ENCODE measurements around the gene TMEM247. TPM values are rescaled to one million over a fixed set of nuclear protein-coding genes. Genes with fewer than 3 reads are reported as not detected.

The TMEM247 gene
- total RNA-seq, 1 experiment from 2014 or later, result not detected

DNA sequence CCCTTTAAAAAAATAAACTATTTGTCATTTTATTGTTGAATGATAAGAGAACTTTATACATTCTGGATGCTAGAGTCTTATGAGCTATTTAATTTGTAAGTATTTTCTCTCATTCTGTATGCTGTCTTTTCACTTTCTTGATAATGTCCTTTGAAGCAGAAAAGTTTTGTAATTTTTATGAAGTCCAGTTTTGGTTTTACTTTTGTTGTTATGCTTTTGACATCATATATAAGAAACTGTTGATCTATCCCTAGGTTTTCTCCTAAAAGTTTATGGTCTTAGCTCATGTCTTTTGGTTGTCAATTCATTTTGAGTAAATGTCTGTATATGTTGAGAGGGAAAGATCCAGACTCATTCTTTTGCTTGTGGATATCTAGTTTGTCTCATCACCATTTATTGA is 52.5 kb downstream of the TMEM247 start (continued):
- TF ChIP-seq, protein P1, sequence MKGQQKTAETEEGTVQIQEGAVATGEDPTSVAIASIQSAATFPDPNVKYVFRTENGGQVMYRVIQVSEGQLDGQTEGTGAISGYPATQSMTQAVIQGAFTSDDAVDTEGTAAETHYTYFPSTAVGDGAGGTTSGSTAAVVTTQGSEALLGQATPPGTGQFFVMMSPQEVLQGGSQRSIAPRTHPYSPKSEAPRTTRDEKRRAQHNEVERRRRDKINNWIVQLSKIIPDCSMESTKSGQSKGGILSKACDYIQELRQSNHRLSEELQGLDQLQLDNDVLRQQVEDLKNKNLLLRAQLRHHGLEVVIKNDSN (CRISPR knock-in tag; IDR thresholded peaks at IDR 0.05), result no peak
- TF ChIP-seq FOXJ3 (CRISPR knock-in tag; IDR thresholded peaks at IDR 0.05; ENCODE audit: borderline replicate concordance) (no peak), TCF7 (CRISPR knock-in tag; IDR thresholded peaks at IDR 0.05; ENCODE audit: low read depth) (no peak), ZNF423 (CRISPR knock-in tag; IDR thresholded peaks at IDR 0.05) (no peak), HMGA2 (CRISPR knock-in tag; IDR thresholded peaks at IDR 0.05) (no peak), FOXK1 (CRISPR knock-in tag; IDR thresholded peaks at IDR 0.05) (no peak)
- TF ChIP-seq, protein P2, sequence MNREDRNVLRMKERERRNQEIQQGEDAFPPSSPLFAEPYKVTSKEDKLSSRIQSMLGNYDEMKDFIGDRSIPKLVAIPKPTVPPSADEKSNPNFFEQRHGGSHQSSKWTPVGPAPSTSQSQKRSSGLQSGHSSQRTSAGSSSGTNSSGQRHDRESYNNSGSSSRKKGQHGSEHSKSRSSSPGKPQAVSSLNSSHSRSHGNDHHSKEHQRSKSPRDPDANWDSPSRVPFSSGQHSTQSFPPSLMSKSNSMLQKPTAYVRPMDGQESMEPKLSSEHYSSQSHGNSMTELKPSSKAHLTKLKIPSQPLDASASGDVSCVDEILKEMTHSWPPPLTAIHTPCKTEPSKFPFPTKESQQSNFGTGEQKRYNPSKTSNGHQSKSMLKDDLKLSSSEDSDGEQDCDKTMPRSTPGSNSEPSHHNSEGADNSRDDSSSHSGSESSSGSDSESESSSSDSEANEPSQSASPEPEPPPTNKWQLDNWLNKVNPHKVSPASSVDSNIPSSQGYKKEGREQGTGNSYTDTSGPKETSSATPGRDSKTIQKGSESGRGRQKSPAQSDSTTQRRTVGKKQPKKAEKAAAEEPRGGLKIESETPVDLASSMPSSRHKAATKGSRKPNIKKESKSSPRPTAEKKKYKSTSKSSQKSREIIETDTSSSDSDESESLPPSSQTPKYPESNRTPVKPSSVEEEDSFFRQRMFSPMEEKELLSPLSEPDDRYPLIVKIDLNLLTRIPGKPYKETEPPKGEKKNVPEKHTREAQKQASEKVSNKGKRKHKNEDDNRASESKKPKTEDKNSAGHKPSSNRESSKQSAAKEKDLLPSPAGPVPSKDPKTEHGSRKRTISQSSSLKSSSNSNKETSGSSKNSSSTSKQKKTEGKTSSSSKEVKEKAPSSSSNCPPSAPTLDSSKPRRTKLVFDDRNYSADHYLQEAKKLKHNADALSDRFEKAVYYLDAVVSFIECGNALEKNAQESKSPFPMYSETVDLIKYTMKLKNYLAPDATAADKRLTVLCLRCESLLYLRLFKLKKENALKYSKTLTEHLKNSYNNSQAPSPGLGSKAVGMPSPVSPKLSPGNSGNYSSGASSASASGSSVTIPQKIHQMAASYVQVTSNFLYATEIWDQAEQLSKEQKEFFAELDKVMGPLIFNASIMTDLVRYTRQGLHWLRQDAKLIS (CRISPR knock-in tag; IDR thresholded peaks at IDR 0.05; ENCODE audit: borderline replicate concordance), result no peak
- TF ChIP-seq, protein P3, sequence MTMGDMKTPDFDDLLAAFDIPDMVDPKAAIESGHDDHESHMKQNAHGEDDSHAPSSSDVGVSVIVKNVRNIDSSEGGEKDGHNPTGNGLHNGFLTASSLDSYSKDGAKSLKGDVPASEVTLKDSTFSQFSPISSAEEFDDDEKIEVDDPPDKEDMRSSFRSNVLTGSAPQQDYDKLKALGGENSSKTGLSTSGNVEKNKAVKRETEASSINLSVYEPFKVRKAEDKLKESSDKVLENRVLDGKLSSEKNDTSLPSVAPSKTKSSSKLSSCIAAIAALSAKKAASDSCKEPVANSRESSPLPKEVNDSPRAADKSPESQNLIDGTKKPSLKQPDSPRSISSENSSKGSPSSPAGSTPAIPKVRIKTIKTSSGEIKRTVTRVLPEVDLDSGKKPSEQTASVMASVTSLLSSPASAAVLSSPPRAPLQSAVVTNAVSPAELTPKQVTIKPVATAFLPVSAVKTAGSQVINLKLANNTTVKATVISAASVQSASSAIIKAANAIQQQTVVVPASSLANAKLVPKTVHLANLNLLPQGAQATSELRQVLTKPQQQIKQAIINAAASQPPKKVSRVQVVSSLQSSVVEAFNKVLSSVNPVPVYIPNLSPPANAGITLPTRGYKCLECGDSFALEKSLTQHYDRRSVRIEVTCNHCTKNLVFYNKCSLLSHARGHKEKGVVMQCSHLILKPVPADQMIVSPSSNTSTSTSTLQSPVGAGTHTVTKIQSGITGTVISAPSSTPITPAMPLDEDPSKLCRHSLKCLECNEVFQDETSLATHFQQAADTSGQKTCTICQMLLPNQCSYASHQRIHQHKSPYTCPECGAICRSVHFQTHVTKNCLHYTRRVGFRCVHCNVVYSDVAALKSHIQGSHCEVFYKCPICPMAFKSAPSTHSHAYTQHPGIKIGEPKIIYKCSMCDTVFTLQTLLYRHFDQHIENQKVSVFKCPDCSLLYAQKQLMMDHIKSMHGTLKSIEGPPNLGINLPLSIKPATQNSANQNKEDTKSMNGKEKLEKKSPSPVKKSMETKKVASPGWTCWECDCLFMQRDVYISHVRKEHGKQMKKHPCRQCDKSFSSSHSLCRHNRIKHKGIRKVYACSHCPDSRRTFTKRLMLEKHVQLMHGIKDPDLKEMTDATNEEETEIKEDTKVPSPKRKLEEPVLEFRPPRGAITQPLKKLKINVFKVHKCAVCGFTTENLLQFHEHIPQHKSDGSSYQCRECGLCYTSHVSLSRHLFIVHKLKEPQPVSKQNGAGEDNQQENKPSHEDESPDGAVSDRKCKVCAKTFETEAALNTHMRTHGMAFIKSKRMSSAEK (CRISPR knock-in tag; IDR thresholded peaks at IDR 0.05; ENCODE audit: borderline replicate concordance), result no peak
- TF ChIP-seq, protein P4, sequence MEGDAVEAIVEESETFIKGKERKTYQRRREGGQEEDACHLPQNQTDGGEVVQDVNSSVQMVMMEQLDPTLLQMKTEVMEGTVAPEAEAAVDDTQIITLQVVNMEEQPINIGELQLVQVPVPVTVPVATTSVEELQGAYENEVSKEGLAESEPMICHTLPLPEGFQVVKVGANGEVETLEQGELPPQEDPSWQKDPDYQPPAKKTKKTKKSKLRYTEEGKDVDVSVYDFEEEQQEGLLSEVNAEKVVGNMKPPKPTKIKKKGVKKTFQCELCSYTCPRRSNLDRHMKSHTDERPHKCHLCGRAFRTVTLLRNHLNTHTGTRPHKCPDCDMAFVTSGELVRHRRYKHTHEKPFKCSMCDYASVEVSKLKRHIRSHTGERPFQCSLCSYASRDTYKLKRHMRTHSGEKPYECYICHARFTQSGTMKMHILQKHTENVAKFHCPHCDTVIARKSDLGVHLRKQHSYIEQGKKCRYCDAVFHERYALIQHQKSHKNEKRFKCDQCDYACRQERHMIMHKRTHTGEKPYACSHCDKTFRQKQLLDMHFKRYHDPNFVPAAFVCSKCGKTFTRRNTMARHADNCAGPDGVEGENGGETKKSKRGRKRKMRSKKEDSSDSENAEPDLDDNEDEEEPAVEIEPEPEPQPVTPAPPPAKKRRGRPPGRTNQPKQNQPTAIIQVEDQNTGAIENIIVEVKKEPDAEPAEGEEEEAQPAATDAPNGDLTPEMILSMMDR (IDR thresholded peaks at IDR 0.05), result no peak
- TF ChIP-seq, protein P5, sequence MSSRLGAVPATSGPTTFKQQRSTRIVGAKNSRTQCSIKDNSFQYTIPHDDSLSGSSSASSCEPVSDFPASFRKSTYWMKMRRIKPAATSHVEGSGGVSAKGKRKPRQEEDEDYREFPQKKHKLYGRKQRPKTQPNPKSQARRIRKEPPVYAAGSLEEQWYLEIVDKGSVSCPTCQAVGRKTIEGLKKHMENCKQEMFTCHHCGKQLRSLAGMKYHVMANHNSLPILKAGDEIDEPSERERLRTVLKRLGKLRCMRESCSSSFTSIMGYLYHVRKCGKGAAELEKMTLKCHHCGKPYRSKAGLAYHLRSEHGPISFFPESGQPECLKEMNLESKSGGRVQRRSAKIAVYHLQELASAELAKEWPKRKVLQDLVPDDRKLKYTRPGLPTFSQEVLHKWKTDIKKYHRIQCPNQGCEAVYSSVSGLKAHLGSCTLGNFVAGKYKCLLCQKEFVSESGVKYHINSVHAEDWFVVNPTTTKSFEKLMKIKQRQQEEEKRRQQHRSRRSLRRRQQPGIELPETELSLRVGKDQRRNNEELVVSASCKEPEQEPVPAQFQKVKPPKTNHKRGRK (CRISPR knock-in tag; IDR thresholded peaks at IDR 0.05; ENCODE audit: borderline replicate concordance), result no peak

Other genes with a start within 250 kb of the TMEM247 start
- 4.5 to 8.5 TPM (median 4.7 TPM) in 3 replicates for gene EPAS1, start 182.2 kb upstream of the TMEM247 start, total RNA-seq (2021)
- 57.8 to 61.3 TPM (median 60.1 TPM) in 3 replicates for gene RHOQ, start 62.9 kb downstream of the TMEM247 start, total RNA-seq (2021)
- gene ATP6V1E2, start 63.0 kb downstream of the TMEM247 start, total RNA-seq (2021), result 9.3 to 10.9 TPM (median 10.8 TPM) in 3 replicates
- gene PIGF, start 137.5 kb downstream of the TMEM247 start, total RNA-seq (2021), result 30.3 to 39.1 TPM (median 33.8 TPM) in 3 replicates
- gene CRIPT, start 137.7 kb downstream of the TMEM247 start, total RNA-seq (2021), result 10.8 to 13.6 TPM (median 13.2 TPM) in 3 replicates
- gene SOCS5, start 219.7 kb downstream of the TMEM247 start, total RNA-seq (2021), result 12.1 to 13.5 TPM (median 13.1 TPM) in 3 replicates

All from WTC11 (cell line).